ENCODE results near the gene MAP3K8. TPM values are rescaled to one million over a fixed set of nuclear protein-coding genes. Genes with fewer than 3 reads are reported as not detected.
A peak's percentile ranks its signal among the peaks of the same experiment; 100 is the strongest.

MAP3K8 gene
- polyA plus RNA-seq, 3 donors, result 54.5 to 206 (median 59.2) TPM

- Mint-ChIP-seq H3K4me1 (peaks cover 45% of the 10 kb centered on the region), H3K4me3 (no peak overlapping the region), H3K36me3 (peaks cover 69 to 83% of the 10 kb centered on the region in 2 donors), H3K27ac (no peak overlapping the region), H3K9me3 (no peaks in the 10 kb centered on the region), H3K27me3 (ENCODE audit: low read depth in 3 of 3) (peaks cover 0 to 2% (median 0%) of the 10 kb centered on the region in 3 donors)
- Histone ChIP-seq H4K20me1 (ENCODE audit: insufficient read depth, low read length) (peaks cover 98% of the 10 kb centered on the region), H3K9me3 (replicated peaks in 1 of 2; ENCODE audit: control insufficient read depth in 1 of 2, insufficient read depth in 1 of 2, low read length in 2 of 2) (no peaks in the 10 kb centered on the region), H3K27ac (ENCODE audit: low read depth in 1 of 2, low read length in 2 of 2) (no peak overlapping the region), H3K79me2 (ENCODE audit: insufficient read depth, low read length) (peaks cover 85% of the 10 kb centered on the region), H3K4me1 (ENCODE audit: control insufficient read depth in 1 of 2, insufficient read depth in 2 of 2, low read length in 2 of 2) (peaks cover 13 to 35% of the 10 kb centered on the region in 2 donors), H3K9ac (ENCODE audit: insufficient read depth, low read length, poor library complexity, severe bottlenecking) (no peak overlapping the region), H3K27me3 (ENCODE audit: control insufficient read depth in 2 of 2, insufficient read depth in 2 of 2, low read length in 2 of 2) (no peaks in the 10 kb centered on the region), H3K4me2 (replicated peaks; ENCODE audit: extremely low read depth, low read length, poor library complexity, severe bottlenecking) (no peak overlapping the region), H2AFZ (ENCODE audit: insufficient read depth, low read depth, low read length, poor library complexity, severe bottlenecking) (no peak overlapping the region), H3K4me3 (replicated peaks in 1 of 3; ENCODE audit: low read depth in 2 of 3, low read length in 3 of 3) (no peak overlapping the region), H3K36me3 (replicated peaks in 1 of 2; ENCODE audit: control insufficient read depth in 1 of 2, insufficient read depth in 2 of 2, low read length in 2 of 2) (peaks cover 60 to 72% of the 10 kb centered on the region in 2 donors)
- TF ChIP-seq CTCF (IDR thresholded peaks at IDR 0.05), result no peak
- DNase-seq, result no peak
- WGBS (ENCODE audit: insufficient coverage), result no CpG with 5 or more reads among the region's 3 CpGs
- intact Hi-C loops (cut with micrococcal nuclease), result loop anchor here in 1 of 2 donors (10.0 kb wide), 1 partner anchor 92 kb away; no protein-coding TSS in a partner anchor
Observed at GRCh38 chr10:30443049-30443448, 9.1 kb downstream of the MAP3K8 start.

DNA sequence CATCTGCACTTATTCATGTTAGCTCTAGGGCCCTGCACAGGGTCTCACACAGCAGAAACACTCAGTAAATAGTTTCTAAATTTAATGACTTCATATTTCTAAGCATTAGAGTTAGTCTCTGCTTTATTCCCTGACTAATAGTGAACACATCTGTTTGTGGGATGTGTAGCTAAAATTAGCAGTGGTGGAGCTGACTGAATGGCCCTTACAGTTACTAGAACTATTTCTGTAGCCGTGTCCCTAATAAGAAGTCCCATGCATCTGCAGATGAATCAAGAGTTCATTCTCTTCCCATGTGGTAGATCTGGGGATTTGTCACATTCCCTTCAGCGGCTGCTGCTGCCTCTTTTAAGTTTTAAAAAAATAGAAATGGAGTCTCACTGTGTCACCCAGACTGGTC lies 11.7 kb downstream of the MAP3K8 start:
- Mint-ChIP-seq H3K4me1 (peaks cover 27% of the 10 kb centered on the region), H3K4me3 (no peak overlapping the region), H3K9me3 (no peaks in the 10 kb centered on the region), H3K27ac (peak overlapping the region in 5 of 7 donors; percentile 24 to 68 (median 53)), H3K27me3 (ENCODE audit: low read depth in 3 of 3) (peaks cover 0 to 2% (median 0%) of the 10 kb centered on the region in 3 donors), H3K36me3 (peaks cover 68 to 83% of the 10 kb centered on the region in 2 donors)
- peaks cover 86% of the 10 kb centered on the region for H4K20me1 ChIP-seq (ENCODE audit: insufficient read depth, low read length)
- no peak for DNase-seq
- H3K4me3 ChIP-seq (replicated peaks in 1 of 3; ENCODE audit: low read depth in 2 of 3, low read length in 3 of 3), result no peak overlapping the region
- no peaks in the 10 kb centered on the region for H3K9me3 ChIP-seq (replicated peaks in 1 of 2; ENCODE audit: control insufficient read depth in 1 of 2, insufficient read depth in 1 of 2, low read length in 2 of 2)
- H2AFZ ChIP-seq (ENCODE audit: insufficient read depth, low read depth, low read length, poor library complexity, severe bottlenecking), result no peak overlapping the region
- H3K27me3 ChIP-seq (ENCODE audit: control insufficient read depth in 2 of 2, insufficient read depth in 2 of 2, low read length in 2 of 2), result no peaks in the 10 kb centered on the region
- whole genome bisulfite sequencing (ENCODE audit: insufficient coverage), result 100% methylated on average over 1 of the region's 2 CpGs
- peak overlapping the region in 1 of 2 donors; percentile 5 for H3K27ac ChIP-seq (ENCODE audit: low read depth in 1 of 2, low read length in 2 of 2)
- TF ChIP-seq CTCF (IDR thresholded peaks at IDR 0.05), result no peak
- H3K36me3 ChIP-seq (replicated peaks in 1 of 2; ENCODE audit: control insufficient read depth in 1 of 2, insufficient read depth in 2 of 2, low read length in 2 of 2), result peaks cover 63 to 72% of the 10 kb centered on the region in 2 donors
- peaks cover 58% of the 10 kb centered on the region for H3K79me2 ChIP-seq (ENCODE audit: insufficient read depth, low read length)
- no peak overlapping the region for H3K9ac ChIP-seq (ENCODE audit: insufficient read depth, low read length, poor library complexity, severe bottlenecking)
- peaks cover 10 to 19% of the 10 kb centered on the region in 2 donors for H3K4me1 ChIP-seq (ENCODE audit: control insufficient read depth in 1 of 2, insufficient read depth in 2 of 2, low read length in 2 of 2)
- H3K4me2 ChIP-seq (replicated peaks; ENCODE audit: extremely low read depth, low read length, poor library complexity, severe bottlenecking), result no peak overlapping the region
- intact Hi-C loops (cut with micrococcal nuclease), result loop anchor here in 1 of 2 donors (10.0 kb wide), 1 partner anchor 89 kb away; no protein-coding TSS in a partner anchor

Data from CD14-positive monocyte (primary cell).